Superior temporal gyrus (tissue), 1 donor: ENCODE results near the gene ZNF407.
"Not testable (repeated sequence)": the region's sequence is repeated elsewhere in the genome, so short reads cannot be mapped to it uniquely, and the experiment has no call there.

Source experiments
- DNase-seq: peaks from one replicate; pipeline ENCODE4 v3.0.0-alpha.2; 2016; ENCODE audit errors: extremely low spot score

Gene ZNF407

DNA sequence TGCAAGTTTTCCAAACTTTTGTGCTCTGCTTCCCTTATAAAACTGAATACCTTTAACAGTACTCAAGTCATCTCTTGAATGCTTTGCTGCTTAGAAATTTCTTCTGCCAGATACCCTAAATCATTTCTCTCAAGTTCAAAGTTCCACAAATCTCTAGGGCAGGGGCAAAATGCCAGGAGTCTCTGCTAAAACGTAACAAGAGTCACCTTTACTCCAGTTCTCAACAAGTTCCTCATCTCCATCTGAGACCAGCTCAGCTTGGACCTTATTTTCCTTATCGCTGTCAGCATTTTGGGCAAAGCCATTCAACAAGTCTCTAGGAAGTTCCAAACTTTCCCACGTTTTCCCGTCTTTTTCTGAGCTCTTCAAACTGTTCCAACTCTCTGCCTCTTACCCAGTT is 373.7 kb downstream of the ZNF407 start:
- DNase-seq = not testable (repeated sequence)

DNA sequence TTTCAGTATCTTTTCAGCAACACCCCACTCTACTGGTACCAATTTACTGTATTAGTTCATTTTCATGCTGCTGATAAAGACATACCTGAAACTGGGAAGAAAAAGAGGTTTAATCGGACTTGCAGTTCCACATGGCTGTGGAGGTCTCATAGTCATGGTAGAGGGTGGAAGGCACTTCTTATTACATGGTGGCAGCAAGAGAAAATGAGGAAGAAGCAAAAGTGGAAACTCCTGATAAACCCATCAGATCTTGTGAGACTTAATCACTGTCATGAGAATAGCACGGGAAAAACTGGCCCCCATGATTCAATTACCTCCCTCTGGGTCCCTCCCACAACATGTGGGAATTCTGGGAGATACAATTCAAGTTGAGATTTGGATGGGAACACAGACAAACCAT is 374.1 kb downstream of the ZNF407 start:
- not testable (repeated sequence) for DNase-seq

DNA sequence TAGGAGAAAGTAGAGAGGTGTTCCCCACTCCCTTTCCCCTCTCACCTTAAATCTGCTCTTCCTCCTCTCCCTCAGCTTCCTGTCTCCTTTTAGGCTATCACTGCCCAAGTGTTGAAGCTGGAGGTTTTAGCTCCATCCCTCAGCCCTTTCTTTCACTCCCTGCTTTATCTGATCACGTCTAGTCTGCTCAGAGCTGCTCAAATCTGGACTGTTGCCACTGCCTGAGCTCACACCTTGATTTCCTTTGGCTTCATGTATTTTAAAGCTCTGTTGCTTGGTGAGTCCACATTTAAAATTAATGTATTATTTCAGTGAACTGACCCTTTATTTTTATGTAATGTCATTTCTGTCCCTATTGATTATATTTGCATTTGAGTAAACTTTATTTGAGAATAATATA is 374.7 kb downstream of the ZNF407 start:
- no peak for DNase-seq

DNA sequence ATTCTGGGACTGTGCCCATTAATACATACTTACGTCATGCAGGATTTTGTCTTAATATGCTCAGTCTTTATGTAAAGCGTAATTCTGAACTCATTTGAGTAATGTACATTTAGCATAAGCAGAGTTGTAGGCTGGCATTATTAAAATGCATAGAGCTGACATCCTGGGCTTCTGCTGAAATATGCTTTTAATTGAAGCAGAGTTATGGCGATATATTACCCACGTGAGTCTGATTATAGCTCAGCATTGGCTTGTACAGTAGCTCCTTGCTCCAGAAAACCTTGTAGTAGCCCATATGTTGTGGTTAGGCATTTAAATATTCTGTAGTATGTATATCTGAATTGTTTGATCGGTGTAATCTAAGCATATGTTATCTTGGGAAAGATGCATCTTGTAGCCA is 377.3 kb downstream of the ZNF407 start:
- no peak for DNase-seq

DNA sequence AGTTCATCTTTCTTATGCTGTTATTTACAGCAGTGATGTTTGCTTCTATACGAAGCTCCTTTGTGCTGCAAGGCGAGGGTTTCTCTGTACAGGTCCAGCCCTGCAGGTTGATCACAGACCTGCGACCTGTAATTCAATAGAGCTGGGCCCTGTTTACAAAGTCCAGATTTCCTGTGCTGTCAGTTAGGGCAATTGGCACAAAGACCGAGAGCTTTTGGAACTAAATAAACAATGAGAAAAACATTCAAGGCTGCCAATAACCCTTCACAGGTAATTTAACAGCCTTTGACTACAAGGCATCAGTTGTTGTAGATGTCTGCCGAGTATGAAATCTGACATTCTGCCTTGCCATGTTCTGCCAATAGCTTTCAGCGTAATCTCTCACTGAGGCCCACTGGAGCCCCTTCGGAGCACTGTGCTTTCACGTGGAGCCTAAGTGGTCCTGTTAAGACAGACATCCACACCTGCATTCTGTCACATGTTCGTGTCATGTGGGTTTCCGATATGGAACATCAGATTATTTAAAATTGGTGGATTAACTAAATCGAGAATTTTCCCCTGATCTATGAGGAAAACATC is 378.8 kb downstream of the ZNF407 start:
- no peak for DNase-seq

DNA sequence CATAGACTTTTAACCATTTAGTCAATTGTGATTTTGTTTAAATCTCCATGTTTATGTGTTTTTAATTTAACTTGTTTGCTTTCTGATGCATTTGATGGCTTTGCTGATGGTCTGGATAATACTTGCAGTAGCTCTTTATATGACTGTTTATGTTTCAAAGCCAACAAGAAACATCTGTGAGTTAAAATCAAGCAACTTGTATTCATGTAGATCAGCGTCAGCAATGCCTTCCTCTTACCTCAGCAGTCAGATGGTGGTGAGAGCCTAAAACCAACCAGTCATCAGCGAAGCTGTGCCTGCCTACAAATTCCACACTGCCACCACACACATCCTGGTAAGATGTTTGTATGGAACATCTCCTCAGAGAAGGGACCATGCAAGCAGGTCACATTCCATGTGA is 379.4 kb downstream of the ZNF407 start:
- no peak for DNase-seq

DNA sequence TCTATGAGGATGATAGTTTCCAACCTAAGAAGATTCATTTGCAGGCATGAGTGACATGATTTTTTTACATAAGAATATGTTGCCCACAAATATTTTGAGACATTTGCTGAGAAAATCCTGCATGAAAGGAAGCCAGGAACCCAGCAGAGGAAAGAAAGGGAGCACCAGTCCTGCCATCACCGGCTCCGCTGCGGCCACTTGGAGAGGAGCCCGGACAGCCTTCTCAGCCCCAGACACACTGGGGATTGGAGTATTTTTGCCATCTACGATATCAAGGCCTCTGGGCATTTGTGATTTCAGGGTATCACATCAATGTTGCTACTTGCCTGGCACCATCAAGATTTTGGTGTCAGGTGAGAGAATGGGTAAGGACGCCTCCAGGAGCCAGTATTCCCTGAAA is 383.0 kb downstream of the ZNF407 start:
- DNase-seq = no peak

DNA sequence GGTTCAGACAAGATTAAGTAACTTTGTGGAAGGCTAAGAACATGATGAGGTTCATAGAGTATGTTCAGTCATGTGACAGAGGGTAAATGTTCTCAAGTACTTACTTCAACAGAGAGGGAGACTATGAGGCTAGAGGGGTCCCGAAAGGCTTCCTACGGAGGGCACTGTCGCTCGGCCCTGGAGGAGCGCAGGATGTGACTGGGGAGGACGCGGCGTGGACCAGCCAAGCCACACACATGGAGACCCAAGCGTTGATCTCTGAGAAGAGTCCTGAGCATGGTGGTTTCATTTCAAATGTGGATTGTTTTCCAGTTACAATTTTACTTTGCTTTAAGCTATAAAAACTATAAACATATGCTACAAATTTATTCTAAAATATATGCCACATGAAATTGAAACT is 383.8 kb downstream of the ZNF407 start:
- no peak for DNase-seq

DNA sequence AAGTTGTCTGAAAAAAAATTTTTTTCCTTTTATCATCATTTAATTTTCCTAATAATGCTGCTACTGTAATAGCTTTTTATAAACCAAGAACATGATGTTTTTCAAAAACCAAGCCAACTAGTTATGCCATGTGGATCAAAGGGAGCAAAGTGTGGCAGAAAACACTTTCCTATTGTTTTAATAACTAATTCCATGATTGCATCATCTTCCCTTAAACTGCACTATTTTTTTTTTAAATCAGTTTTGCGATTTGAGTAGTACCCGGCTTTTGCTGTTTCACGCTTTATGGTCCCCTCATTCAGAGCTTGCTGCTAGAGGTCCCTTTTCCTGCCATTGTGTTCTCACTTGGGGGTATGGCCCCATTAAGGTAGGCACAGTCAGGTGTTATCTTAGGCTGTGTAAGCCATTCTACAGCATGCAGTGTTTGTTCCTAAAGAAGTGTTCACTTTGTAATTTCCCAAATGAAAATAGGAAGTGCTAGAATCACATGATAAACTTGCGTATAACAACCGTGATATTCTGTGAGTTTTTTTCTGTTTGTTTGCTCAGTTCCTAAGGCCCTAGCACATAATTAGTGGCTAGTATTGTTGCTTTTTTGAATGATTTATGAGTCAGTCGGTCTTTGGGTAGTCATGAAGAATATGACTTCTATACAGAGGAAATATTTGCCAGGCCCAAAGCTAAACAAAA is 385.4 kb downstream of the ZNF407 start:
- DNase-seq = no peak

DNA sequence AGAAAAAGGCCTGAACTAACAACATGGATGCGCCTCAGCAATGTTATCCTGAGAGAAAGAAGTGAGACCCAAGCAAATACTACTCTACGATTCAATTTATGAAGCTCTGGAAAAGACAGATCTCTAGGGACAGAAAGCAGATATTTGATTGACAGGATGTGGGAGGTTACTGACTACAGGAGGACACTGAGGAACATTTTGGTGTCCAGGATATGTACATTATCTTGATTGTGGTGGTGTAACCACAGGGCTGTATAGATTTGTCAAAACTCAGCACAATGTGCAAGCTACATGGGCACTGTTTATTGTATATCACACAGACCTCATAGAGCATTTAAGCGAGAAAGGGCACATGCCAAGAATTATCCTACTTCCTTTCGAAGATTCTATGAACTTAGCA is 391.5 kb downstream of the ZNF407 start:
- no peak for DNase-seq

DNA sequence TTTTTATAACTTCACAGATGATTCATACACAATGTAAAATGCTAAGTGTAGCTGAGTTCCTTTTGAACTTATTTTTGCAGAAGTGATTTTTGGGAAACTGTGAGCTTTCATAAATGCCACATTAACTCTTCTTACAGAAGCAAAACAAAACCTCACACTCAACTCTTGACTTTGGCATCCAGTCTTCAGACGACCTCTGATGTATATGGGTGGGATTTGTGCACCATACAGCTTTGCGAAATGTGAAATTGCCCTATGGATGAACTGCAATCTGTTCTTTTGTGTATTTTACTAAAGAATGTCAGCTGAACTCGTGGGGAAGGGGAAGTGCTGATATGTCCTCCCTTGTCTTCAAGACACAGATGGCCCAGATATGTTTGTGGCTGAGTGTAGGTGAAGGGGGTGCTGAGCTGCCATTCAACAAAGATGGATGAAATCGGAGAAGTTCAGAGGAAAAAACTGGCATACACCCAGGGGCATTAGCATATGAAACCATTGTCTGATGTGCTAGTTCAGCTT is 393.0 kb downstream of the ZNF407 start:
- DNase-seq = no peak

DNA sequence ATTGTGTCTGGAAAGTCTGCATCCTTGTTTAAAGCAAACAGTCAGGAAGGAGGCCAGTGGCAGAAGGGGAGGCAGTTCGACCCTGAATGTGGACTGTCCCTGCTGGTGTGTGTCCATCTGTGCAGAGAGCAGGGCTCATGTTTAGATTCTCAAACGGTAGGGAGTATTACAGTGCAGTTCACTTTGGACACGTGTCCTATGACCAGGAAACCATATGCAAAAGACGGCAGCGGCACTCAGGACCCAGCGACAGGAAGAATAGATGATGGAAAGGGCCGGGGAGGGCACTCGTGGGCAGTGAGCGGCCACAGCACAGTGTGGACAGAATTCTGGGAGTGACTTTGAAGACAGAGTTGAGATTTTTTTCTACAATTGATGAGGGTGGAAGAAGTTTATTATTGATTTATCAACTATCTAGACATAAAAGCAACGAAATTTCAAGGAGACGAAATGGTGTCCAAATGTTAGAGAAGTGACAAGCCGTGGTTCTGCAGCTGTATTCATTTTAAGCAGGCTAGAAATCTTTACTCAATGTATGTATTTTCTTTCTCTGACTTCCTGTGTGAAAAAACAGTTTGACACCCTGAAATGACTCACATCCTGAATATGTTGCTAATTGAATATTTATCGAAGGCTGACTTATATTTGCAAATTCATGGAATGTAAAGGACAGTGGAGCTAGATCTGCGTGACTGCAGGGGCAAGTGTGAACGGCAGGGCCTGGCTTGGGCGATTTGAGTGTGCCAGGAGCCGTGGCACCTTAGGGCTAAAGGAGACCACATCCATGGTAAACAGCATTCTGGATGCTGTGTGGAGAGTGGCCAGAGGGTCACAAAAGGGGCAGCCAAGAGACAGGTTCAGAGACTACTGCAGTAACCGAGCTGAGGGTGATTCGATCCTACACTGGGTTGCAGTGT is 397.1 kb downstream of the ZNF407 start:
- no peak for DNase-seq

DNA sequence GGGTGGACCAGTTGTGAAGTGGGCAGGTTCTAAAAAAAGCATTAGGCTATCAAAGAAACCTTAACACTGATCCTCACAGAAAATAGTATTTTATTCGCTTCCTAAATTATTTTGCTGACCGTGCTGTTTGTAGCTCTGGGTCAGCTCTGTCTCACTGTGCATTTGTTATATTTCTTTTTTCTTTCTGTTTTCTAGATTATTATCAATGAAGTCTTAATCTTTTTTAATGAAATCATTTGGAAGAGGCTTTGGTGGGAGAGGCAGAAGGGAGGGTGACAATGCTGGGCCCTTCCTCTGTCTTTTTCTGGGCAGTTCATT is 397.7 kb downstream of the ZNF407 start:
- no peak for DNase-seq

DNA sequence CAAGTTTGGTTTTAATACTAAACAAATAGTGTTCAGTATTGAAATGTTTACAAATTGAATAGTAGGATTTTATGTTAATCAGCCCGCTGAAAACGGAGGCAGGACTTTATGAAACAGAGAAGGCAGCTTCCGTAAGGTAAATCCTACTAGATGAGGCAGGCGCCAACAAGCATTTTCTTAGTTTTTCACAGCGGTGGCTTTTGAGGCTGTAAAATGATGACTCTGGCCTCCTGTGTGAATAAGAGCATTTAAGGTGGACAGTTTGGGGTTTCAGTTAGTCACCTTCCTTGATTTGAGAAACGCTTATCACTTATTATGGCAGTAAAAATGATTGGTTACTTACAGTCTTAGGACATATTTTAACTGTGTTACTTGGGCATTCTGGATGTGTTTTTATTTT is 398.4 kb downstream of the ZNF407 start:
- DNase-seq = no peak

DNA sequence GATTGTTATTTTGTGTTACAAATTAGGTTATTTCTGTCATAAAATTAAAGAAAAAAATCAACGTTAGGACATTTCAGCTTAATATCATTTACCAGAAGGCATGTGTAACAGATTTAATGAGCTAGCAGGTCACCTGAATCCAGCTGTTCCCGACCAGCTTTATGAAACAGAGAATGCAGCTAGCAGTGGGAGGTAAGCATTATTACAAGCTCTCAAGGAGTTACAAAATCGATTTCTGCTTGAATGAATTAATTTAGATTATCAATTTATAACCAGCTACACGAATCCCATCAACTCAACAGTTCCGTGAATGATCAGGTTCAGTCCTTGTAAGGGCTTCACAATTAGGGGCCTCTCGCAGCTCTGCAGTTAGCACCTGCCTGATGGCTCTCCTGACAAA is 399.3 kb downstream of the ZNF407 start:
- DNase-seq = no peak

DNA sequence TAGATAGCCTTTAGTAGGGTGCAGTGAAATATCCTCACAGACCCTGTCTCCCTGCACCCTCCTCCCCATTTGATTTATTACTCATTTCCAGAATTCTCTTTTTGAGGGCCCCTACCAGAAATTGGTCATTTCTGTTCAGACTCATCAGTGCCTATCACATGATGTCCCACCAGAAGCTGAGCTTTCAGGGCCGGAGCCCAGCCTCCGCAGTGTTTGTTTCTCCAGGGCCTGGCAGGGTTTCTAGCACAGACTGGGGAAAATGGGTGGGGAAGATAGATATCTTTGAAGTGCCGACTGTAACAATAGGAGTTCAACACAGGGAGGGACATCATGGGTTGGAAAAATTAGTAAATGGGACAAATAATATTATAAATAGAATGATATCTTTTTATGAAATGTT is 403.2 kb downstream of the ZNF407 start:
- DNase-seq = no peak

DNA sequence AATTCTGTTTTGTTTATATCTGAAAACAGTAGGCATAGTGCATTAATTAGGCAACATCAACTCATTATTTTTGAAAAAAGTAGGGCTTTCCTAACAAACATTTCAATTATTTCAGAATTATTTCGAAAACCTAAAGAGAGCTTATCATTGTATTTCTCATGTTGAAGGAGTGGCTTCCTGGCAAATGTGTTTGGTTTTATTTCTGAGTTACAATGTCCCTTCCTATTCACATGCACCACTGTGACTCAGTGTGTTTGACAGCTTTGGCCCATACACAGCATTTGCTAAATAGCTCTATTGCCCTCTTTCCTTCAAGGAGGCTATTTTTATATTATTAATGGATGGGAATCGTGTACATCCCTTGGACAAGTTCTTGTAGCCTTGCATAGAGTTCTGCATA is 405.4 kb downstream of the ZNF407 start:
- DNase-seq = no peak

DNA sequence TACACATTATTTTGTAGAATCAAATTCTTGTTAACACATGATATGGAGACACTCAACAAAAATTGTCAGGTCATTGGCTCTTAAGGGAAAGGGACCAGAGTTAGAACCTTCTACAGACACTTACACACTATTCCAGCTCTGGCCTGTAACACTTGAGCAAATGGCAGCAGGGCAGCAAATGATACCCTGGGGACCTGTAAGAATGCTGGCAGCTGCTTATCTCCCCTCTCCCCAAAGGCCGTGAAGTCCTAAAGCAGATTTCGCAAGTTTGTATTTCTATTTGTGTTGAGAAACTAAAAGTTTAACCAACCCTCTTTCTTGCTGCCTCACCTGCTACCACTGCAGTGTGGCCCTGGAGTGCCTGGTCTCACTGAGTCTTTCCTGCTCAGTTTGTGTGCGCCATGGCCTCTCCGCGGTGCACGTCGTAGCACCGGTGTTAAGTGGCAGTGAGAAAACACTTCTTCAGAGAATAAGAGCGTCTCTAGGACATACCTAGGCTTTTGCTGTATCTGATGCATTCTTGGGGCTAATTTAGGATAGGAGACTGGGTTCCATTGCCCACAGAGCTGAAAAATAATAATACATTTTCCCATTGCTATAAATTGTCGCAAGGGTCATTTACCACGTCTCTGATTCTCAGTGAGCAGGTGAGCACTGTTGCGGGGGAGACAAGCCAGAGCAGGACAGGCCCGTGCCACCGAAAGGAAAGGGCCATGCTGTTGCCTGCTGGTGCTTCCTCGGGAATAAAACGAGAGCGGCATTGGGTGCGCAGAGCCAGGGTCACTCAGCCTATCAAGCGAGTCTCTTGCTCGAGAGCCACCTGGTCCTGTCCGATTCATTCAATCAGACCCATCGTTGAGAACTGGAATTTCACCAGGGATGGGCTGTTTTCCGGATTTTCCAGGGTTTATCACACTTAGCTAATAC is 406.4 kb downstream of the ZNF407 start:
- DNase-seq = no peak

DNA sequence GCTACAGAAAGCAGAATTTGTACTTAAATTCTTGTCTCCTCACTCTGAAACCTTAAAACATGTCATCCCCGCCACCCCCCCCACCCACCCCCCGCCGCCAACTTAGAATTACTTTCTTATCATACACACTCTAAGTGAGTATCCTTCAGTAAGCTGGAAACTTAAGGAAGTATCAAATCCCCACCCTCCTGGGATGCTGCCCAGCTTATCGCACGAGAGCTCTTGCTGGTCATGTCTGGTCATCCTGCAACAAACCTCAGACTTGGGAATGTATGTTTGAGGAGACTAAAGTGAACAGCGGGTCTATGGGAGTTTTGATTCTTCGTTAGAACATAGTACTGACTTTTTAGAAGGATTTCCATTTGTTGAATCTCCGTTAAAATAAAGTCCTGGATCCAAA is 408.0 kb downstream of the ZNF407 start:
- DNase-seq = no peak

DNA sequence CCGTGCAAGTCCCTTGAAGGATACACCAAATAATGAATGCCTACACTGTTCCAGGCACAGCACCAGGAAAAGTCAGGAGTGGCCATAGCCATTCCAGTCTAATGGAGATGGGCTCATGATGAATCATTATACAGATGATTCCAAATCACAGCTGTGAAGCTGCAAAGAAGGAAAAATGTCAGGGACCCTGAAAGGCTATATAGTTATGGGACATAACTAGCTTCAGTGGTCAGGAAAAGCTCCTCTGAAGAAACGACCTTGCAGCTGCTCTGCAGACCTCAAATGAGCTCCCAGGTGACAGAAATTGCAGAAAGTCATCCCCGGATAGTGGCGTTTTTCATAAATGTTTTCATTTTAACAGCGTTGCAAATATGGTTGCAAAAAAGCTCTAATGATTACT is 410.5 kb downstream of the ZNF407 start:
- DNase-seq = no peak

DNA sequence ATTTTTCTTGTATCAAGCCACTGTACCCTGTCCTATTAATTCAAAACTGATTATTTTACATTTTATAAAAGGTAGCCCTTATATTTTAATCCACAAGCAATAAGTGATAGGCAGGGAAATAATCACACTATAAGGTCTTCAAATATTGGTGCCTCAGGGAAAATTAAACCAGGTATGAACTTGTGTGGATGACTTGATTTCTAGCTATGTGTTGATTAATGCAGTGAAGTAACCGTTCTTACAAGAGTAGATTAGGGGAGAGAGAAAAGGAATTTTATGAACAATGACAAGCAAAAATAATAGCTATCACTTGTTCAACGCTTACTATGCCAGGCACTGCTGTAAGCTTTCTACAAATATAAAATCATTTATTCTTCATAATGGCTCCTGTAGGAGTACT is 411.6 kb downstream of the ZNF407 start:
- no peak for DNase-seq

DNA sequence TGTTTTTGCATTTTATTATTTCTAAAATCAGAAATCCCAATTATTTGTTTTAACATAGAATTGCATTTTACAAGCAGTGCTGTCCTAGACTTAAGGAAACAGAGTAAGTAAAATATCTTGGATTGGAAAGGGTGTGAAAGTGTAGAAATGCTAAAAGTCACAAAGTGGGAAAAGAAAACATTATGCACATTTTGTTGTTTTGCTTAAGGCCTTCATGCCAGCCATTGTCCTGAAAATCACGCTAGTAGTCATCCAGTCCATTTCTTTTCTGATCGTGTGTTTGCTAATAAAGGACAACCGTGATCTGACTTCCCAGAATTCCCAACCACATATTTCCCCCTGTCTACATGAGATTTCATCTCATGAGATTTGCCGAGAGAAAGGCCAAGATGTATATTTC is 412.2 kb downstream of the ZNF407 start:
- DNase-seq = no peak
